Measurements from ENCODE around the gene SLAMF1.
"Not testable (repeated sequence)": the region's sequence is repeated elsewhere in the genome, so short reads cannot be mapped to it uniquely, and the experiment has no call there.

Gene SLAMF1

DNA sequence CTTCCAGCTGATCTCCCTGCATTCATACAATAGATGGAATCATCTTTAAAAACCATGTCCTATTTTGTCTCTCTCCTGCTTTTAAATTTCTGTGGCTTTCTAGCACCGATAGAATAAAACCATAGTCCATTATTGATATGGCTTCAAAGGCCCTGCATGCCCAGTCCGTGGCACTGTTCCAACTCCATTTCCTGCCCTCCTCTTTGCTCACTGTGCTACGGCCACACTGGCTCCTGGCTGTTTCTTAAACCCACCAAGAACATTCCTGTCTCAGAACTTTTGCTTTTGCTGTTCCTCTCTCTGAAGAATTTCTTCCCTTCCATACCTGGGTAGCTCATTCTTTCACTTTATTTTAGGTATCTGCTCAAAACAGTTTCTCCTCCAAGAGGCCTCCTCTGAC, 7.2 kb downstream of the SLAMF1 start:
- no peak for DNase-seq (ENCODE audit: low spot score)

DNA sequence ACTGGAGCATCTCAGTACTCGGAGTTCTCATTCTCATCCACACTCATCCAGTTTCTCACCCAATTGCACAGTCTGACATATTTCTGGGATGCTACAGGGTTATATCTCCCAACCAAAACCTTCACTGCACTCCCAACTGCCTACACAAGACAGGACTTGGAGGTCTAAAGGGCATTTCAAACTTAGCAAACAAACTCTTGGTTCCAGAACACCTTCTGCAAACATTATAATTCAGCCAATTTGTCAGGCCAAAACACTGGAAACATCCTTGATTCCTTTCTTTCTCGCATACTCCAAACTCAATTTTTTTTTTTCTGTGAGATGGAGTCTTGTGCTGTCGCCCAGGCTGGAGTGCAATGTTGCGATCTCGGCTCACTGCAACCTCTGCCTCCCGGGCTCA, 7.9 kb downstream of the SLAMF1 start:
- no peak for DNase-seq (ENCODE audit: low spot score)

DNA sequence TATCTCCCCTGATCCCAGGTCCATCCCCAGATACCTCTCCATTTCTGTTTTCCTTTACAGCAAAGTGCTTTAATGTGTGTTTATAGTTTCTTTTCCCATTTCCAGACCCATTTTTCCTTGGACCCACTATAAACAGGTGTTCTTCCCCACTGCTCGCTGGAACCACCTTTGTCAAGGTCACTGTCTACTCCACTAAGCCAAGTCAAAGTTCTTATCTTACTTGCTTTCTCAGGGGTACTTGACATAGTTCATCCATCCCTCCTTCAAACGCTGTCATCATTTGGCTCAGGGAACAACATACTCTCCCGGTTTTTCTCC, 8.3 kb downstream of the SLAMF1 start:
- no peak for DNase-seq (ENCODE audit: low spot score)

DNA sequence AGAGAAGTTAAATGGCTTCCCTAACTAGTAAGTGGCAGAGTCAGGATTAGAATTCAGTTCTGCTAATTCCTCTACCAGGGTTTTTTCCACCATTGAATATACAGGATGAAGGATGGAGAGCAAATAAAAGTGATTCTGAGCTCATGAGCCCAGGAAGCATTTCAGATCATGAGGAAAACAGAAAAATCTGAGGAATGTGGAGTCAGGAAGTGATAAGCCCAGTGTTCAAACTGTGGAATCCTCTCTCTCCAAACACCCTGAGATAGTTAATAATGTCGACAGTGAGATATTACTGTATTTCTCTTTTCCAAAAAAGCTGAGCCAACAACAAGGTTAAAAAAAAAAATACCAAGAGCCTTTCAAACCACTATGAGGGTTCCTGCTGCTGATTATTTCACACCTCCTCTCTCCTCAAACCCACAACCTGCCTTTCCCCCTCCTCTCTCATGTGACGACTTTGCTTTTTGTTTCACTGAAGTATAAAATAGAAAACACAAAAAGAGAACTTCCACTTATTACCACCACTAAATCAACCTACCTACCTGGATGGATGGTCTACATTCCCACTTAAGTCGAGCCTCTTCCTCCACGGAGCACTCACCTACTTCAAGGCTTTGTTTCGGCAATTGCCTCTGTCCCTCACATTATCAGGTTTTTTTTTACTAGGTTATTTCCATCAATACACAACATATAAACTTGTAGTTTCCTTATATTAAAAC, 8.9 kb downstream of the SLAMF1 start:
- no peak for DNase-seq (ENCODE audit: low spot score)

DNA sequence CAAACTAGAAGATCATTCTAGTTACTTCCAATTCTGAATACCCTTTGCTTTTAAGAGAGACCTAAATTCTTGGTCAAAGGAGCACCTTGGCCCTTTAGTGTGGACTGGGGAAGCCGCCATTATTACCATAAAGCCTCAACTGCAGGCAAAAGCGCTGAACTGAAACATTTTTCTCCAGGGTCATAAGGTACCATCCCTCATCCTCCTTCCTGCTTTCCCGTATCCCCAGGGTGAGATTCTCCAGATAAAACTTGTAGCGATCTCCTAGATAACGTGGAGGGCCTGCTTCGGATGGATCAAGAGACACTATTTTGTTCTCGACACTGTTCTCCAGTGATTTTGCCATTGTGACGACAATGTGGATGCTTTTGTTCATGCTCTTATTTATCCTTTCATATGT, 9.8 kb downstream of the SLAMF1 start:
- DNase-seq (ENCODE audit: low spot score), result no peak

DNA sequence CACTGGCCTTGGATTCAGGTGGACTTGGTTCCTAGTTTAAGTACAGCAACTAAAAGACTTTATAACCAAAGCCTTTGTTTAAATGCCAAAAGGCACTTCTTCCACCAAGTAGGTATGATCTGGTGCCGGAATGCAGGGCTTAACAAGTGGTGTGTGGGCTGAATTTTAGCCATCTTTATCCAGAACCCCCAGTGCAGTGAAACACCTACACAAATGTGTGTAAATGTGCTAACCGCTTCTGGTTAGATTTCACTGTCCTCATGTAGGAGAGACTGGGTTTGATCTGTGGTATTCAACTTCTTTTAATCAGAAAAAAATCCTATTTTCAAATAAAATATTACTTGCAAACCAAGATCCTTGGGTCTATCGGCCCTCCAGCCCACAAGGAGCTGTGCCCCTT, 10.3 kb downstream of the SLAMF1 start:
- DNase-seq (ENCODE audit: low spot score), result no peak

DNA sequence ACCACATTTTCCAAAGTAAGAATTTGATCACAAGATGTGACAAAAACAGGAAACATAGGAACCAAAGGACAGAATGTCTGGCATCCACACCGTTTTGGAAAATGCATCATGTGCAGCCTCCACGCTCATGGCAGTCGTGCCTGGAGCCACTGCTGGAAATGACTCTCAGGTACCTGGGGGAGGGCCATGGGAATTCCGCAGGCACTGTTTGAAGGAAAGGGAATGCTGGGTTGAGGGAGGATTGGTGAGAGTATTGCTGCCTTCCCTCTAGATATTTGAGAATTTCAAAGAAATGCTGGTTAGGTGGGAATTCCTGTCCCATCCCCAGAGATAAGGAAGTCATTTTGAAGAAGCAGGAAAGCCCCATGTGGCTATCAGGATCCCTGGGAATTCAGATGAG, 10.8 kb downstream of the SLAMF1 start:
- no peak for DNase-seq (ENCODE audit: low spot score)

DNA sequence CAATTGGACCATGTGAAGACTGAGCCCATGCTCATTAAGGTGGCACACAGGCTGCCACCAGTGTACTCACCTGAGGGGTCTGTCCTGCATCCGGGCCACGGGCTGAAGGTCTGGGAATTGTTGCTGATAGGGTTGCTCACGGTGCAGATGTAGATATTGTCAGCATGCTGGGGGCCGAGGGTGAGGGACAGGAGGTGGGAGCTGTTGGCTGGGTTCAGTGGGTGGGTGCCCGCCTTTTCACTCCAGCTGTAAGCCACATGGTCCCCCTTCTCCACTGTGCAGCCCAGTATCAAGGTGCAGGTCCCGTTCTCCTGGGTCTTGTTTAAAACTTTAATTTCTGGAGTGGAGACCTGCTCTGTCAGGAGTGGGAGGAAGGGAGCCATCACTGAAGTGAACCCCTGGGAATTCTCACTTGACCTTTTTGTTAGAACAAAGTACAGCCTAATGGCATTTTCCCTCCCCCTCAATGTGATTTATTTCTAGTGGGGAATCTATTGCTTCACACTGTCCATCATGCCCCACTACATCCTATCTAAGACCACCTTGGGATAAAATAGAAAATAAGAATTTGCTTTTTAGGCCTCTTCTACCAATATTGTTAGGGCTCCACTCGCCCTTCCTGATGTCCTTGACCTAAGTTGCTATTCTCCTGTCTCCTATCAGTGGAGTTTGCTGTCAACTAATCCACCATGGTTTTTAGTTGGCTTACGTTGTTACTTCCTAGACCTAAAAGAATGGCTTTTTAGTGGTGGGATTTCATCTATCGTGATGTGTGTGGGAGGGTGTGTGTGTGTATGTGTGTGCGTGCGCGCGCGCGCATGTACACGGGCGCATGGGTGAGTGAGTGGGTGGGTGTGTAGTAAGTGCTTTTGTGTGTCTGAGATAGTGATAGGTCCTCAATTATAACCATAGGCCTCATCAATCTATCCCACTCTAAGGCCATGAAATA, 12.0 kb downstream of the SLAMF1 start:
- no peak for DNase-seq (ENCODE audit: low spot score)

DNA sequence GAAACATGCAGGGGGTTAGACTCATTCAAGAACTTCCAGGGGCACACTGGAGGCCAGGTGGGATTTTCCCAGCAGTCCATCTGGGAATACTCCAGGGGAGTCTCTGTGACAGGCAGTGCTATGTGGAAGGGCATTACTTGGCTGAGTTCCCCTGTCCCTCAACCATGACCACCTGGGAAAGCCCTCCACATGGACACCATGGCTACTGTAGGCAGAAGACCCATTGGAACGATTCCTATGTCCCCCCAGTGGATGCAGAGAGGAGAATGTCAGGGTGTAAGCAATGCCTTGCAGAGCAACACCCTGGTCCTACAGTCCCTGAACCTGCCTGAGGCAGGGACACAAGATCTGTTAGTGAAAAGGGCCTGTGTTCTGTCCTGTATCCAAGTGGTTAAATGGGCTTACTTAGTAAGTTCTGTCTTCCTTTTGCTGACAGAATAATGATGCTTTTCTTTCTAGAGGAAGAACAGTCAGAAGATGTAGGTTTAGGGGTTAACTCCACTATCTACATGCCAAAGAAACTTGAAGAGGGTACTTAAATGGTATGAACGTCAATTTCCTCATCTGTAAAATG, 13.4 kb downstream of the SLAMF1 start:
- no peak for DNase-seq (ENCODE audit: low spot score)

DNA sequence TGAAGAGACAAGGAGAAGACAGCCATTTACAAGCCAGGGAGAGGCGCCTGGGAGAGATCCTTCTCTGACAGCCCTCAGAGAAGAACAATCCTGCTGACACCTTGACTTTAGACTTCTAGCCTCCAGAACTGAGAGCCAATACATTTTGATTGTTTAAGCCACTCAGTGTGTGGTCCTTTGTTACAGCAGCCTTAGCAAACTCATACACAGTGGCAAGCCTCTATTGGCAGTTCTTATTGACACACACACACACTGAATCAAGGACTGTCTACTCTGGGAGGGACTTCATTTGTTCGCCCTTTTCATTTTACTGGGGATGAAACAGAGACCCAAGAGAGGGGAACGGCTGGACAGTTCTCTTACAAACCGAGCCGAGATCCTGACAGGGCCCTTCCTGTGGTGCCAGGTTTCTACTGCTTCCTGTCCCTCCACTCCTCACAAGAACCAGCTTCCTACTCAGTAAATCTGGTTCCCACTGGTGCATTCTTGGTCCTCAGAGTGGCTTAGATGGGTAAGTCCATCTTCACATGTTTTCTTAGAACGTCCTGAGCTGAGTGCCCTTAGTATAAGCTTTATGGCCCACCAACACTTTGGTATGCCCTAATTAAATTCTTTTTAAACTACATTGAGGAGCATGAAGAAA, 14.7 kb downstream of the SLAMF1 start:
- DNase-seq (ENCODE audit: low spot score), result no peak

DNA sequence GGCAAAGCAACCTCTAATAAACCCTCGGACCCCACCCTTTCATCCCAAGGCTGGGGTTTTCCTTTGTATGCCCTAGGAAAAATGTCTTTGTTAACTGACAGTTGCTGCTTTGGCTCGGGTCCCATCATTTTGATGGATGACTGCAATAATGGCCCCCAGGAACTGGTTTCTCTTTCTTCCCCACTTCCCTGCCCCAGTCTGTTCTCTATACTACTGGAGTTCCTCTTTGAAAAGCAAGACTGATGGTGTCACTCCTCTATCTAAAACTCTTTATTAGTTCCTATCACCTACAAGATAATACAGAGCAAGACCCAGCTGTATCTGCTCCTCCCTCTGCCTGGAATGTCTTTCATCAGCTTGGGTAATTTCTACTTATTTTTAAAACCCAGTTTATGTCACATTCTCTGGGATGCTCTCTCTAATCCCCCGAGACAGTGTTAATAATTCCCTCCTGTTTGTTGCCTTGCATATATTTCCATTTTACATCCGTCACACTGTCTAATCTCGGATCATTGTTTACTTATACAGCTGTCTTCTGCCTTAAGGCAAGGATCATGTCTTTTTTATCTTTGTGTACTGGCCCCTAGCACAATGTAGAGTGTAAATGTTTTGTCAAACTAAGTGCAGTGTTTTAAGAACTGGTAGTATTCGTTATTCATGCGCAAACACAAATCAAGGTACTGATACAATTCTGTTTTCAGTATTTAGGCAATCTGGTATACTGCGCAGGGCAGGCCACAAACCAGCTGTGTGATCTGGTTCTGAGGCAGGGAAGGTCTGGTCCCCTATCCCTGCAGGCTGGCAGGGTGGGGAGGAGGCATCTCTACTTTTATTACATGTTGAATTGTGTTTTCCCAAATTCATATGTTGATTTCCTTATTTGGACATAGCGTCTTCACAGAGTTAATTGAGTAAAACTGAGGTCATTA, 16.1 kb downstream of the SLAMF1 start:
- no peak for DNase-seq (ENCODE audit: low spot score)

DNA sequence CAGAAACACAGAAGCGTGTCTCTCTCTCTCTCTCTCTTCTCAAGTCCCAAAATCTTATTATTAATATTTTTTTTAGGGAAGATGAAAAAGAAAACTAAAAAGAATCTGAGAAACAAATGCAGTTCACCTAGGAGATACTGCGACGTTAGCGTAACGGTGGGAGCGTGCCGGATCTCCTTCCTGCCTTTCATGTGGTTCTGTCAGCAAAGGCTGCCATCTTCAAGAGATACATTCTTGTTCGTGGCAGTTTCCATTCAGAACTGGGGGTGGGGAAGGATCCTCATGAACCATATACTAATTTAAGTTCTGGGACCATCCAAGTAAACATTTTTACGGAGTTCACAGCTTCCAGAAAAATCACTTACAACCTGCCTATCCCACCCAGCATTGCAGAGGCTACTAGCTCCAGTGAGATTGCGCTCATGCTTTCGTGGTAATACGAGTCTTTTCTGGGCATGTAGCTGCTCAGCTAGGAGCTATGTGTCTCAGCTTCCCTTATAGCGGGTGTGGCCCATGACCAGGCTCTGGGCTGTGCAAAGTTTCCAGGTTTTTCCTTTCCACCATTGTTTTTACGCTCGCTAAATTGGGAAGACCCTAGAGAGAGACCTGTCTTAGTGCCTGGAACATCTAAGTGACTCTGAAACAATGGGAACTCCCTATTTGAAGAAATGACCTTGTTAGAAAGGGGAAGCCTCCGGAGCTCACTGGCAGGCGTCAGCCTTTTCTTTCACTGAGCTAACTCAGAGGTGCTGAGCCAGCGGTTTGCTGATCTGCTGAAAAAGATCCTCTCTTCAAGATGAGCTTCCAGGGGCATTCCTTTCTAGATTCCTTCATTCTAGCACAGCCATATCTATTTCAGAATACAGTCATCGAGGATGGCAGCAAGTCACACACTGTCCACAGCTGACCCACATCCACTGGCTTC, 17.3 kb downstream of the SLAMF1 start:
- no peak for DNase-seq (ENCODE audit: low spot score)

DNA sequence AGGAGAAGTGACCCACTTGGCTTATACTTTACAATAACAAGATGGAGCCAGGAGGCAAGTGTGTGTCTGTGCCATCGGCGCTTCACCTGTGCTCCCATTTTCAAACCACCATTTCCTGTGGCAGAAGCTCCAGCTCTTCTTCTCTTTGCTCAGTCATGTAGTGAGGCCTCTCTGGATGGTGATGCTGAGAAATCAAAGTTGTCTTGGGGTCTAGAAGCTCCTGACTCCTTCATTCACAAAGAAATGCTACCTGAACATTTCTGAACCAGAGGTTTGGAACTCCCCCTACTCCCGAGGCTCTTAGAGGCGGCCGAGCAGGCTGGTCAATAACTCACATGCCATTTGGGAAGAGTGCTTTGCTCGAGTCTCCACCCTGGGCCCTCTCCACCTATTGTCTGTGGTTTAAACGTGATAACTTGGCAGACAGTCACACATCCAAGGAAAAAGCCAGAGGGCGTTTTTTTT, 18.0 kb downstream of the SLAMF1 start:
- no peak for DNase-seq (ENCODE audit: low spot score)

DNA sequence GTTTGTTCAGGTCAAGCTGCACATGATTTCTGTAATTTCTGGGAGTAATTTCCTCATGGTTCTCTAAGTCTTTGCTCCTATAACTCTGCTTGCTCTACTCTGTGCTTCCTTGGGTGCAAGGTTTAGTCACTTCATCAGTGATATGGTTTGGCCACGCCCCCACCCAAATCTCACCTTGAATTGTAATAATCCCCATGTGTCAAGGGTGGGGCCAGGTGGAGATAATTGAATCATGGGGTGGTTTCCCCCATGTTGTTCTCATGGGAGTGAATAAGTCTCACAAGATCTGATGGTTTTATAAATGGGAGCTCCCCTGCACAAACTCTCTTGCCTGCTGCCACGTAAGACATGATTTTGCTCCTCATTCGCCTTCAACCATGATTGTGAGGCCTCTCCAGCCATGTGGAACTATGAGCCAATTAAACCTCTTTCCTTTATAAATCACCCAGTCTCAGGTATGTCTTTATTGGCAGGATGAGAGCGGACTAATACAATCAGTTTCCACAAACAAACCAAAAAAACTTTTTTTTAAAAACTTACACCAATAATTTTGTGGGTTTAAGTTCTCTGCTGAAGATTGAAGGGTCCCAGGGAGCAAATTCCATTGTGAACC, 19.1 kb downstream of the SLAMF1 start:
- not testable (repeated sequence) for DNase-seq (ENCODE audit: low spot score)

DNA sequence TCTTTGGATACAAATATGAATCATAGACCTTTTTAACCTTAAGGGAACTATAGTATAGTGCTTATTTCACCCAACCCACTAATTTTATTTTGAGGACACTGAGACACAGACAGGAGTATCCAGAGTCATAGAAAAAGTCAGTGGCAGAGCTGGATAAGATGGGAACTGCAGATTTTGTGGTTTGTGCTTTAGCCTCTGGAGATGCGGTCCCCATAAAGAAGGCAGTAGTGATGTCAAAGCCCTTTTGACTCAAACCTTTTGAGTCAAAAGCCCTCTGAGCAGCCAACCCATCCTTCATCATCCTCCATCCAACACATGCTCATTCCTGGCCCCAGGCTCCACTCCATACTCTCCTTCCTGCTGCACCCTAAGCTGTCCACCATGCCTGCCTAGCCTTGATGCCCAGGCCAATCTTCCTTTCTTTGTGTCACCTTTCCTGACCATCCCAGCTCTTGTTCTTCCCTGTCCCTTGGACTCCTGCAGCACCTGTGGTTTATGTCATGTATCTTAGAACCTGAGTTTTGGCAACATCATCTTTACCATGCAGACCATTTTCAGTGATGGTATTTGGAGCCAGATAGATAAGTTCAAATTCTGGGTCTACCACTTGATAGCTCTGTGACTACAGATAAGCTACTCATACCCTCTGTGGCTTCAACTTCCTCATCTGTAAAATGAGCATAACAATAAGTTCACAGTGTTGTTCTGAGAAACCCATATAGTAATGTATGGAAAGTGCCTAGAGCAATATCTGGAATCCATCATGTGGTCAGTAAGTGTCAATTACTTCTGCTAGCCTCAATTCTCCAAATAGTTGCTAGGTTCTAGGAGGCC, 20.1 kb downstream of the SLAMF1 start:
- no peak for DNase-seq (ENCODE audit: low spot score)

DNA sequence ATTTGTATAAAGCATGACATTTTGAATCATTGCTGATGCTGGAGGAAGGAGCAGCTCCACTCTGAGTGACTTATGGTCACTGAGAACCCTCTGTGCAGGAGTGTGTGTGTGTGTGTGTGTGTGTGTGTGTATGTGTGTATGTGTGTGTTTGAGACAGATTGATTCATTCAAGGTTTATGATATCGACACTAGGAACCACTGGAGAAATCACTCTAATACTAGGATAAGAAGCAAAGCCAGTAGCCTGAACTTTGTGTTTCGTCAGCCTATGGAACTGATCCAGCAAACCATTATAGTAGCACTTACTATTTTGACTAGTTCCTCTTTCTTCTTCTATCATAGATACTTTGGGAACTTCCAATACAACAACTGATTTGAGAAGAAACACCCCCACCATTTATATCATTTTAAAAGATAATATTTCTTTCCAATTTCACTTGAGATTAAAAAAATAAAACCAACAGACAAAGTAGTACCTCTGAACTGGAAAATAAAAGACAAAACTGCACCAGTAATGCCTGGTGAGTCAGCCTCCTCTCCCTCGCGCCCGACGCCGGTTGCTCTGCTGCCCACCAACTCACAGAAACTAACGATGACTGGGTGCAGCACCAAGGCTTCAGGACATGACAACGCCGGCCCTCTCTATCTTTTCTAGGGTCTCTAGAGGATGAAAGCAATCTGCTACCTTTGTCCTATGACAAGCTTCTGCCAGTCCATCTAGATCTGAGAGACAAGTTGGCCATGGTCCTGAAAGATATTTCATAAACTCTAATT, 20.9 kb downstream of the SLAMF1 start:
- no peak for DNase-seq (ENCODE audit: low spot score)

DNA sequence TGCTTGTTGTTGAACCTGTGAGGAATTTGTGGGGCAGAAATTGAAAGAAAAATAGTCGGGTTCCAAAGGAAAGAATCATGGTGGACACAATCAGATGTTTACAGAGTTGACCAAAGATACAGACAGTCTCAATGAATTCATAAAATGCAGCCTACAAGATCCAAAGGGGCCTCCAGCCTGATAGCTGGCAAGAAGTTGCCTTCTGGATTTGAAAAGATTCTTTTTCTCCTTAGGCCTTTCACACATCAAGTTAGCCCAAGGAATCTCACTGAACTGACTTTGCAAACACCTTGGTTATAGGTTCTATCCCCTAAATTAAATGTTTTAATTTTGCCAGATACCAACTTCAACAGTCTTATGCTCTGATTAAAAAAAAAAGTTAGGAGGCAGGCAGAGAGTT, 21.5 kb downstream of the SLAMF1 start:
- DNase-seq (ENCODE audit: low spot score), result no peak

DNA sequence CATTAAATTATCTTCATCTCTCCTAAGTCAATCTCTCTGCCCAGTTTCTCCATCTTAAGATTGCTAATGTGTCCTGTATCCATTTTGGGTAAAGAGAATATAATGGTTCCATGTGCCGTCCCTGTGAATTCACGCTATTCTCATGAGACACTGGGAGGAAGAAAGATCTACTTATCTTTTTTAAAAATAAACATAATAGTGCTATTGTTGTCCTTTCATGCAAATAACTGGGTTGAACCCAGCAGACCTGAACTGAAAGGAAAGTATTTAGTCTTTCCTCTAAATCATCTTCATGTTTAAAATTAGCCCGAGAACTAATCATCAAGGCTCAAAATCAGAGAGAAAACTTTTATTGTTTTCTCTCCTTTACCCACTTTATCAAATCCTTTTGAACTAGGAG, 22.4 kb downstream of the SLAMF1 start:
- no peak for DNase-seq (ENCODE audit: low spot score)
